ACHN (cell line): ENCODE results near the gene CD63.
"Not testable (repeated sequence)": the region's sequence is repeated elsewhere in the genome, so short reads cannot be mapped to it uniquely, and the experiment has no call there.

Experiments used
- DNase-seq: peaks from one replicate; pipeline ENCODE4 v3.0.0-alpha.2; 2015
- in situ Hi-C: cut with HindIII; loops from 2 replicates; pipeline ENCODE4 v1.10.0; 2017; ENCODE audit warnings: low sequenced_read_pairs, low pct_ligation_motif_present, low pct_unique_long_range_greater_than_20kb

CD63 gene, protein sequence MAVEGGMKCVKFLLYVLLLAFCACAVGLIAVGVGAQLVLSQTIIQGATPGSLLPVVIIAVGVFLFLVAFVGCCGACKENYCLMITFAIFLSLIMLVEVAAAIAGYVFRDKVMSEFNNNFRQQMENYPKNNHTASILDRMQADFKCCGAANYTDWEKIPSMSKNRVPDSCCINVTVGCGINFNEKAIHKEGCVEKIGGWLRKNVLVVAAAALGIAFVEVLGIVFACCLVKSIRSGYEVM

GRCh38 chr12:55728939-55729818 lies at the start of gene CD63:
Gene CD63 (minus strand): TSS chr12:55729009. CDS start chr12:55728341, 668 bp downstream.
- DNase-seq = peak; percentile 99
- in situ Hi-C loops = no loop called here

GRCh38 chr12:55777856-55778255 lies 49.0 kb upstream of the CD63 start:
- DNase-seq = no peak
- in situ Hi-C loops = no loop called here

GRCh38 chr12:55771736-55772135 lies 42.9 kb upstream of the CD63 start:
- in situ Hi-C loops = no loop called here
- no peak for DNase-seq

- no peak for DNase-seq
- in situ Hi-C loops = no loop called here
Observed at GRCh38 chr12:55767156-55767555, 38.3 kb upstream of the CD63 start.

- in situ Hi-C loops = no loop called here
- no peak for DNase-seq
Observed at GRCh38 chr12:55765736-55766290, 37.0 kb upstream of the CD63 start.

DNA sequence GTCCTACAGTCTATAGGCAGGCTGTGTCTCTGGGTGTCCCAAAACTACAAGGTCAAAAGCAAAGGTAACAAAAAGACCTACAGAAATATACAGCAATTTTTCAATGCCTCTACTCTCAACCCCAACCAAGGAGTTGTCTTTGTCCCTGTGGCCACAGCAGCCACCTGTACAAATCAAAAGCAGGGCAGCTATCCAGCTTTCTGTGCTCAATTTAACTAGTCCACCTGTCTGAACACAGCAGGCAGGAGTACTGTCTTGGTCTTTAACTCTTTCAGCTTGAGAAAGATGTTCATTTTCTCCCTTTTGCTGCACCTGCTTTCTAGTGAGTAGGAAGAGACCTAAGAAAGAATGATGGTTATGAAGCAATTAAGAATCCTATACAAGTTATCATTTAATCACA lies 33.8 kb upstream of the CD63 start:
- in situ Hi-C loops = no loop called here
- no peak for DNase-seq

DNA sequence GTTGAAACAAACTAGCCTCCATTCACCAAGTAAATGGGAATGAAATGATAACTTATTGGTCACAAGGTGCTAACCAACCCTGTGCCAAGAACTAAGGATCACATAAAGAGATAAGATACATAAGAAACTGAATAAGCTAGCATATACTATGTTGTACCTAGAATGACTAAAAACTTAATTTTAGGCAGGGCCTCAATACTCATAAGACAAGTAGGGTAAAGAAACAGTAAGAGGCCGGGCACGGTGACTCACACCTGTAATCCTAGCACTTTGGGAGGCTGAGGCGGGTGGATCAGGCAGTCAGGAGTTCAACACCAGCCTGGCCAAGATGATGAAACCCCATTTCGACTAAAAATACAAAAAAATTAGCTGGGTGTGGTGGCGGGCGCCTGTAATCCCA lies 31.9 kb upstream of the CD63 start:
- in situ Hi-C loops = no loop called here
- DNase-seq = no peak

- DNase-seq, in situ Hi-C loops: not testable (repeated sequence)
Observed at GRCh38 chr12:55758575-55758974, 29.8 kb upstream of the CD63 start.

- DNase-seq = no peak
- in situ Hi-C loops = no loop called here
Observed at GRCh38 chr12:55757701-55758100, 28.9 kb upstream of the CD63 start.

- in situ Hi-C loops = no loop called here
Observed at GRCh38 chr12:55755246-55755645, 26.4 kb upstream of the CD63 start.

DNA sequence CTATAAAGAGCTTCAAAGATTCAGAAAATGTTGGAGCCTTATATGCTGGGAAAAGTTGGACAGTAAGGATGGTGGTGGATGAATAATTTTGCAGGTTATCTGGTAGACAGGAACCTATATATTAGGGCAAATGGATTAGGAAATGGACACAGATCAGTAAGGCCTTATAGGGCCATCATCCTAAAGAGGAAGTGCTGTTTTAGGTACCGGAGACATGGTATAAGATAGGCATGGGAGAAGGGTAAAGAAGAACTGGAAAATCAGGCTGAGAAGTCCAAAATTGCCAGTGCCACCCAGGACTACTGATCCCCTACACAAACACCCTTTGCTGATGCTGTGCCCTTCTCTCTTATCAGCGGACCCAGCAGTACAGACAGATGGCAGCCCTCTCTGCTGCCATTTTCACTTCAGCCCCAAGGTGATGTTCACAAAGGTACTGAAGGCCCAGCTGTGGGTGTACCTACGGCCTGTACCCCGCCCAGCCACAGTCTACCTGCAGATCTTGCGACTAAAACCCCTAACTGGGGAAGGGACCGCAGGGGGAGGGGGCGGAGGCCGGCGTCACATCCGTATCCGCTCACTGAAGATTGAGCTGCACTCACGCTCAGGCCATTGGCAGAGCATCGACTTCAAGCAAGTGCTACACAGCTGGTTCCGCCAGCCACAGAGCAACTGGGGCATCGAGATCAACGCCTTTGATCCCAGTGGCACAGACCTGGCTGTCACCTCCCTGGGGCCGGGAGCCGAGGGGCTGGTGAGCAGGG lies 19.6 kb upstream of the CD63 start:
- in situ Hi-C loops = no loop called here
- DNase-seq = no peak

More at GRCh38 chr12:55755246-55755645, 26.4 kb upstream of the CD63 start:
- no peak for DNase-seq

DNA sequence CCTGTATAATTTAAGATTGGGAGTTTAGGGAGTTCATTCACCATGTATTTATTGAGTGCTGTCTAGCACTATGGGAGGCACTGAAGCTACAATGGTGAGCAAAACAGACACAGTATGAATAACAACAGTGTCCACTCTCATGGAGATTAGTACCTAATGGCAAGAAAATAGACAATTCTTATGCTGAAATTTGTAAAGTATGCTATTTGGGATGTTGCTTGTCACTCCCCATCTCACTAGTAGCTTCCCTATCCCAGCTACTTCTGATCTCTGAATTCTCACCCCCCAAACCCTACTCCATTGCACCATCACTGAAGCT lies 18.1 kb upstream of the CD63 start:
- in situ Hi-C loops = no loop called here
- no peak for DNase-seq

DNA sequence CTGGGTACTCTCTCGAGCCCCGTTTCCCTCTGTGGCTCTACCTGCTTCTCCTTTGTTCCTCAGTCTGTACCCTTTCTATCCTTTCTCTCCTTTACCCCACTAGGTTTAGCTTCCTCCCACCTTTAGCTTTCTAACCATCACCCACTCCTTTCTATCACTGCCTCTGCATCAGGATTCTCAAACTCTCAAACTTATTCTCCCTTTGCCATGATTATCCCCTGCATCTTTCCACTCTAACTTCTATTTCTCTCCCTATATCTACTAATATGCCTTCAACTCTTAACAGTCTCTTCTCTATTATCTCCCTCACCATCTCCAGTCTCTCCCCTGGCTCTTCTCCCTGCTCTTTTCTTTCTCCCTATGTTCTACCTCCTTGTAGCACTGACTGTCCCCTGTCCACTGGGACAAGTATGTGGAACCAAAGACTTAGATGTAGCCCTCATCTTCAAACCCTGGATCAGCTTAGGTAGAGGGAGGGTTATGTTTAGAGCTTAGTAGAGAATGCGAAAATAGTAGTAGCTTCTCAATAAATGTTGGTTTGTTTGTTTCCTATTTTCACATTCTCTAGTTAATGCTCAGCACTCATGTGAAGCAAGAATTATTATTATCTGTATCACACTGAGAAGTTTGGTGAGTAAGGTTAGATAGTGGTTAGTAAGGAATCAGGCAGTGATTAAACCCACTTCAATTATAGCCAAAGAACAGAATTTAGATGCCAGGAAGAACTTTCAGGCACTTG lies 17.5 kb upstream of the CD63 start:
- no peak for DNase-seq
- in situ Hi-C loops = no loop called here

- DNase-seq = no peak
- in situ Hi-C loops = no loop called here
Observed at GRCh38 chr12:55745361-55746173, 16.8 kb upstream of the CD63 start.

DNA sequence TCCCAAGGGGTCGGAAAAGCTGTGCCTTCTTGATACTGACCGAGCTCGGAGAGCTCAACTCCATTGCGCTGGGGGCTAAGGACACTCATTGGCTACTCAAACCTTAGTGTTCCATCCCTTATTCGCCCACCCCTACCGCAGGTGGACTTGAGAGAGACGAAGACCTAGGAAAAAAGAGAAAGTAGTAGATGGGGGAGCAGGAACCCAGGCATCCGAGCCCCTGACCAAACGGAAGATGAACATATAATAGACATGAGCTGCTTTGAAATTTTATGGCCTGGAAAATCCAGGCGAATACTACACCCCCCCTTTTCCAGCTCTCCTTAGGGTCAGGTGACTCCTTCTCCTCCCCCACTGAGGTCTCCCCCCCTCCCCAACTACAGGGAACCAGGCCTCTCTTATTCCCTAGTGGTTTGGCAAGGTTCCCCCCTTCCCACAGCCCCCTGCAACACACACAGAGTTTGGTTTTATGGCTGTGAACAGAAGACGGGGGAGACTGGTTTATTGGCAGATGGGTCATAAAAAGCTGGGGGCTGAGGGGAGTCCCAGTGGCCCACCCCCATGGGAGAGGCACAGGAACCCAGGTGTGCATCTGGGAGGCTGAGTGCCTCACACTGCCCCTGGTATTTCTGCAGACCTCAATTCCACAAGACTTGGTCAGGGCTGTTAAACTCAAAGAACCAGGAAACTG lies 15.7 kb upstream of the CD63 start:
- no peak for DNase-seq
- in situ Hi-C loops = no loop called here

DNA sequence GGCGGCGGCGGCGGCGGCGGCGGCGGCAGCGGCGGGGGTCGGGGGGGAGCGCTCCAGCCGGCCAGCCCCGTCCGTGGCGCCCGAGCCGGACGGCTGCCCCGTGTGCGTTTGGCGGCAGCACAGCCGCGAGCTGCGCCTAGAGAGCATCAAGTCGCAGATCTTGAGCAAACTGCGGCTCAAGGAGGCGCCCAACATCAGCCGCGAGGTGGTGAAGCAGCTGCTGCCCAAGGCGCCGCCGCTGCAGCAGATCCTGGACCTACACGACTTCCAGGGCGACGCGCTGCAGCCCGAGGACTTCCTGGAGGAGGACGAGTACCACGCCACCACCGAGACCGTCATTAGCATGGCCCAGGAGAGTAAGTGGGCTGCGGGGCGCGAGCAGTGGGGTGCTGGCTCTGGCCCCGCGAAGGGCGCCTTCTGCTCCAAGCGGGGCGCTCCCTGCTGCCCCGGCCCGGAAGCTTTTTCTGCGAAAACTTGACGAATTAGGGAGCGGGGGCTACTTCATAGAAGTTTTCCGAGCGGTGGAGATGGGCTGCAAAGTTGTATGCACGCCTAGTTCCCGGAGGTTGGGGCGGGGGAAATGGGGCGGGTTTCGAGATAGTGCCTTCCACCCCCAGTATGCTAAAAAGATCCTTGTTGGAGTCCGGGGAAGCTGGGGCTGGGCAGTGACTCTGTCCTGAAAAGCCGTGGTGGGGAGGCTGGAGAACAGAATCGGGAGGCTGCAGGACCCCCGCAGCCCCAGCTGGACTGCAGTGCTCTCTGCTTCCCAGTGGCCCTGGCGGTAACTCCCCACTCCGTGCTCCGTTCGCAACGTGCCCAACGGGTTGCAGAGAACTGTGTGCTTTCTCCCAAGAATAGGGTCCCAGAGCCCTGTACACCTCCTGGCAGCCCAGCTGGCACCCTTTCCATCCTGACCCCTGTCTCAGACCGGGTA lies 14.9 kb upstream of the CD63 start:
- in situ Hi-C loops = no loop called here
- peak; percentile 82 for DNase-seq
